NCI-H2029 (cell line): ENCODE data around the gene IPMK.
"Not testable (repeated sequence)": the region's sequence is repeated elsewhere in the genome, so short reads cannot be mapped to it uniquely, and the experiment has no call there.

Experiments
- DNase-seq: peaks from one replicate; lab custom pipeline; 2025; lab: John Stamatoyannopoulos, UW

The IPMK gene

GRCh38 chr10:58220769-58221451, 46.8 kb downstream of the IPMK start:
- DNase-seq = no peak

GRCh38 chr10:58219875-58220274, 47.8 kb downstream of the IPMK start:
- DNase-seq = no peak

- DNase-seq = no peak
Observed at GRCh38 chr10:58217612-58218011, 50.1 kb downstream of the IPMK start.

GRCh38 chr10:58212622-58213021, 55.1 kb downstream of the IPMK start:
- no peak for DNase-seq

GRCh38 chr10:58210160-58210559, 57.5 kb downstream of the IPMK start:
- no peak for DNase-seq

- DNase-seq = no peak
Observed at GRCh38 chr10:58209669-58210068, 58.0 kb downstream of the IPMK start.

- no peak for DNase-seq
Observed at GRCh38 chr10:58206251-58206650, 61.4 kb downstream of the IPMK start.

- no peak for DNase-seq
Observed at GRCh38 chr10:58201704-58202103, 66.0 kb downstream of the IPMK start.

GRCh38 chr10:58189269-58189668, 78.4 kb downstream of the IPMK start:
- DNase-seq = no peak

- DNase-seq = no peak
Observed at GRCh38 chr10:58184120-58184670, 83.5 kb downstream of the IPMK start.

- DNase-seq = no peak
Observed at GRCh38 chr10:58180666-58181065, 87.0 kb downstream of the IPMK start.

GRCh38 chr10:58179238-58179637, 88.5 kb downstream of the IPMK start:
- DNase-seq = no peak

GRCh38 chr10:58178811-58179210, 88.9 kb downstream of the IPMK start:
- no peak for DNase-seq

GRCh38 chr10:58177362-58177947, 90.2 kb downstream of the IPMK start:
- peak; percentile 9 for DNase-seq

GRCh38 chr10:58175990-58176900, 91.4 kb downstream of the IPMK start:
- no peak for DNase-seq

- no peak for DNase-seq
Observed at GRCh38 chr10:58174831-58175230, 92.9 kb downstream of the IPMK start.

GRCh38 chr10:58173391-58173790, 94.3 kb downstream of the IPMK start:
- no peak for DNase-seq

GRCh38 chr10:58171146-58171545, 96.5 kb downstream of the IPMK start:
- no peak for DNase-seq

GRCh38 chr10:58164517-58164916, 103.2 kb downstream of the IPMK start:
- DNase-seq = no peak

GRCh38 chr10:58158806-58159205, 108.9 kb downstream of the IPMK start:
- DNase-seq = no peak

GRCh38 chr10:58157076-58157766, 110.5 kb downstream of the IPMK start:
- peak; percentile 64 for DNase-seq

GRCh38 chr10:58155941-58156340, 111.8 kb downstream of the IPMK start:
- DNase-seq = not testable (repeated sequence)
